A673 (cell line): ENCODE measurements around the gene KIFAP3.

Experiments used
- CTCF ChIP-seq: fragments of 300-800, 200-600 bp; sonication (generic); conservative IDR thresholded peaks from 2 replicates; pipeline ENCODE4 v1.5.1; 2017; ENCODE audit warnings: low read depth, mild to moderate bottlenecking, antibody characterized with exemption, low read length, moderate library complexity, mixed read lengths
- EZH2 ChIP-seq: fragments of 200-600 bp; sonication (generic); IDR thresholded peaks from 2 replicates; pipeline ENCODE4 v1.6.1; 2017; ENCODE audit warnings: borderline replicate concordance, low read depth, mild to moderate bottlenecking, mixed read lengths, antibody characterized with exemption, low read length; ENCODE audit not compliant: poor library complexity, severe bottlenecking

GRCh38 chr1:169885207-169885606 is 189.3 kb downstream of the KIFAP3 start:
- no peak for TF ChIP-seq CTCF
- no peak for TF ChIP-seq EZH2
